Activated naive CD4-positive, alpha-beta T cell treated with anti-CD3 and anti-CD28 coated beads, Interleukin-2, amount 50 U/mL, for 24 hours (primary cell): ENCODE measurements around the gene GRID2.
"Not testable (repeated sequence)": the region's sequence is repeated elsewhere in the genome, so short reads cannot be mapped to it uniquely, and the experiment has no call there.

Experiments
- H3K27ac Mint-ChIP-seq: one replicate; pipeline ENCODE4 v1.8.0; 2021; ENCODE audit warnings: mild to moderate bottlenecking, mixed read lengths
- H3K27me3 Mint-ChIP-seq: one replicate; pipeline ENCODE4 v1.8.0; 2021; ENCODE audit warnings: mixed read lengths
- H3K36me3 Mint-ChIP-seq: one replicate; pipeline ENCODE4 v1.8.0; 2021; ENCODE audit warnings: mixed read lengths
- H3K4me1 Mint-ChIP-seq: one replicate; pipeline ENCODE4 v1.8.0; 2021; ENCODE audit warnings: mixed read lengths
- H3K4me3 Mint-ChIP-seq: one replicate; pipeline ENCODE4 v1.8.0; 2021; ENCODE audit warnings: mild to moderate bottlenecking, mixed read lengths
- H3K9me3 Mint-ChIP-seq: one replicate; pipeline ENCODE4 v1.8.0; 2021; ENCODE audit warnings: mixed read lengths

Gene GRID2

GRCh38 chr4:93355411-93355810 lies 1051.6 kb downstream of the GRID2 start:
- H3K27ac Mint-ChIP-seq: no peak overlapping the region
- peaks cover 5% of the 10 kb centered on the region for H3K9me3 Mint-ChIP-seq
- H3K27me3 Mint-ChIP-seq: no peaks in the 10 kb centered on the region
- H3K4me3 Mint-ChIP-seq: no peak overlapping the region
- H3K4me1 Mint-ChIP-seq: no peaks in the 10 kb centered on the region
- no peaks in the 10 kb centered on the region for H3K36me3 Mint-ChIP-seq

GRCh38 chr4:93359586-93359985 lies 1055.8 kb downstream of the GRID2 start:
- Mint-ChIP-seq H3K4me1 (no peaks in the 10 kb centered on the region), H3K27ac (no peak overlapping the region), H3K9me3 (no peaks in the 10 kb centered on the region), H3K27me3 (no peaks in the 10 kb centered on the region), H3K4me3 (no peak overlapping the region), H3K36me3 (no peaks in the 10 kb centered on the region)

- peaks cover 16% of the 10 kb centered on the region for H3K9me3 Mint-ChIP-seq
- not testable (repeated sequence) for H3K4me3 Mint-ChIP-seq, H3K4me1 Mint-ChIP-seq, H3K27me3 Mint-ChIP-seq, H3K36me3 Mint-ChIP-seq, H3K27ac Mint-ChIP-seq
Observed at GRCh38 chr4:93366169-93366755, 1062.5 kb downstream of the GRID2 start.

GRCh38 chr4:93368968-93369367 lies 1065.2 kb downstream of the GRID2 start:
- Mint-ChIP-seq H3K4me3 (no peak overlapping the region), H3K36me3 (no peaks in the 10 kb centered on the region), H3K27ac (no peak overlapping the region), H3K9me3 (peaks cover 16% of the 10 kb centered on the region), H3K27me3 (no peaks in the 10 kb centered on the region), H3K4me1 (no peaks in the 10 kb centered on the region)

GRCh38 chr4:93370256-93370655 lies 1066.5 kb downstream of the GRID2 start:
- H3K27me3 Mint-ChIP-seq: no peaks in the 10 kb centered on the region
- no peaks in the 10 kb centered on the region for H3K36me3 Mint-ChIP-seq
- H3K9me3 Mint-ChIP-seq: peaks cover 10% of the 10 kb centered on the region
- no peak overlapping the region for H3K27ac Mint-ChIP-seq
- H3K4me3 Mint-ChIP-seq: no peak overlapping the region
- no peaks in the 10 kb centered on the region for H3K4me1 Mint-ChIP-seq

GRCh38 chr4:93373893-93374860 lies 1070.4 kb downstream of the GRID2 start:
- H3K27ac Mint-ChIP-seq: no peak overlapping the region
- H3K36me3 Mint-ChIP-seq: no peaks in the 10 kb centered on the region
- H3K4me1 Mint-ChIP-seq: no peaks in the 10 kb centered on the region
- H3K4me3 Mint-ChIP-seq: no peak overlapping the region
- peaks cover 10% of the 10 kb centered on the region for H3K9me3 Mint-ChIP-seq
- H3K27me3 Mint-ChIP-seq: no peaks in the 10 kb centered on the region

GRCh38 chr4:93384241-93384640 lies 1080.5 kb downstream of the GRID2 start:
- Mint-ChIP-seq H3K4me3 (no peak overlapping the region), H3K27ac (no peak overlapping the region), H3K4me1 (no peaks in the 10 kb centered on the region), H3K36me3 (no peaks in the 10 kb centered on the region), H3K9me3 (peaks cover 5% of the 10 kb centered on the region), H3K27me3 (no peaks in the 10 kb centered on the region)

- peaks cover 3% of the 10 kb centered on the region for H3K9me3 Mint-ChIP-seq
- no peak overlapping the region for H3K27ac Mint-ChIP-seq
- H3K4me1 Mint-ChIP-seq: no peaks in the 10 kb centered on the region
- no peaks in the 10 kb centered on the region for H3K36me3 Mint-ChIP-seq
- no peaks in the 10 kb centered on the region for H3K27me3 Mint-ChIP-seq
- H3K4me3 Mint-ChIP-seq: no peak overlapping the region
Observed at GRCh38 chr4:93384887-93385286, 1081.1 kb downstream of the GRID2 start.

GRCh38 chr4:93394545-93395081 lies 1090.8 kb downstream of the GRID2 start:
- Mint-ChIP-seq H3K27ac (no peak overlapping the region), H3K36me3 (no peaks in the 10 kb centered on the region), H3K4me3 (no peak overlapping the region), H3K27me3 (no peaks in the 10 kb centered on the region), H3K9me3 (peaks cover 5% of the 10 kb centered on the region), H3K4me1 (no peaks in the 10 kb centered on the region)

GRCh38 chr4:93396272-93396671 lies 1092.5 kb downstream of the GRID2 start:
- no peaks in the 10 kb centered on the region for H3K36me3 Mint-ChIP-seq
- no peaks in the 10 kb centered on the region for H3K27me3 Mint-ChIP-seq
- H3K4me1 Mint-ChIP-seq: no peaks in the 10 kb centered on the region
- no peak overlapping the region for H3K27ac Mint-ChIP-seq
- H3K4me3 Mint-ChIP-seq: no peak overlapping the region
- peaks cover 5% of the 10 kb centered on the region for H3K9me3 Mint-ChIP-seq

GRCh38 chr4:93403571-93403970 lies 1099.8 kb downstream of the GRID2 start:
- Mint-ChIP-seq H3K4me3 (no peak overlapping the region), H3K9me3 (peaks cover 4% of the 10 kb centered on the region), H3K27ac (no peak overlapping the region), H3K27me3 (no peaks in the 10 kb centered on the region), H3K4me1 (no peaks in the 10 kb centered on the region), H3K36me3 (no peaks in the 10 kb centered on the region)

- Mint-ChIP-seq H3K9me3 (peaks cover 5% of the 10 kb centered on the region), H3K4me3 (no peak overlapping the region), H3K27ac (no peak overlapping the region), H3K27me3 (no peaks in the 10 kb centered on the region), H3K4me1 (no peaks in the 10 kb centered on the region), H3K36me3 (no peaks in the 10 kb centered on the region)
Observed at GRCh38 chr4:93407493-93408275, 1103.9 kb downstream of the GRID2 start.

- H3K4me3 Mint-ChIP-seq: no peak overlapping the region
- H3K36me3 Mint-ChIP-seq: no peaks in the 10 kb centered on the region
- peaks cover 7% of the 10 kb centered on the region for H3K9me3 Mint-ChIP-seq
- H3K27ac Mint-ChIP-seq: no peak overlapping the region
- no peaks in the 10 kb centered on the region for H3K4me1 Mint-ChIP-seq
- H3K27me3 Mint-ChIP-seq: no peaks in the 10 kb centered on the region
Observed at GRCh38 chr4:93409035-93409434, 1105.3 kb downstream of the GRID2 start.

GRCh38 chr4:93414041-93414550 lies 1110.3 kb downstream of the GRID2 start:
- H3K9me3 Mint-ChIP-seq: peaks cover 11% of the 10 kb centered on the region
- no peaks in the 10 kb centered on the region for H3K36me3 Mint-ChIP-seq
- no peaks in the 10 kb centered on the region for H3K27me3 Mint-ChIP-seq
- H3K4me1 Mint-ChIP-seq: no peaks in the 10 kb centered on the region
- H3K27ac Mint-ChIP-seq: no peak overlapping the region
- no peak overlapping the region for H3K4me3 Mint-ChIP-seq

- Mint-ChIP-seq H3K9me3 (peaks cover 5% of the 10 kb centered on the region), H3K27me3 (no peaks in the 10 kb centered on the region), H3K27ac (no peak overlapping the region), H3K4me1 (no peaks in the 10 kb centered on the region), H3K36me3 (no peaks in the 10 kb centered on the region), H3K4me3 (no peak overlapping the region)
Observed at GRCh38 chr4:93416344-93417128, 1112.8 kb downstream of the GRID2 start.
